AG04449 (cell line): ENCODE results near the gene UPK1A.

Experiments
- CTCF ChIA-PET: fragments of 350-600 bp; formaldehyde crosslinking; extraction: SDS; loops from one replicate; lab custom pipeline; 2021; ENCODE audit warnings: antibody characterized with exemption; lab: Yijun Ruan, JAX
- POLR2A ChIA-PET: fragments of 400-600, 350-600 bp; formaldehyde crosslinking; extraction: SDS; loops from one replicate; lab custom pipeline; 2020; ENCODE audit warnings: antibody characterized with exemption, inconsistent platforms; lab: Yijun Ruan, JAX
- DNase-seq: peaks from one replicate; pipeline ENCODE4 v3.0.0-alpha.2; 2010; ENCODE audit warnings: low read depth, low spot score
- H3K4me3 ChIP-seq: 2 replicates; pipeline ENCODE4 v1.5.1; 2011; ENCODE audit warnings: low read depth, mild to moderate bottlenecking, control low read depth, low read length
- TF ChIP-seq, protein P1 (sequence below): IDR thresholded peaks from one replicate; pipeline ENCODE4 v1.5.1; 2011; ENCODE audit warnings: mild to moderate bottlenecking, moderate library complexity, low read length, control low read depth, inconsistent platforms; ENCODE audit not compliant: insufficient read depth; ENCODE audit errors: missing control alignments

Gene UPK1A

DNA sequence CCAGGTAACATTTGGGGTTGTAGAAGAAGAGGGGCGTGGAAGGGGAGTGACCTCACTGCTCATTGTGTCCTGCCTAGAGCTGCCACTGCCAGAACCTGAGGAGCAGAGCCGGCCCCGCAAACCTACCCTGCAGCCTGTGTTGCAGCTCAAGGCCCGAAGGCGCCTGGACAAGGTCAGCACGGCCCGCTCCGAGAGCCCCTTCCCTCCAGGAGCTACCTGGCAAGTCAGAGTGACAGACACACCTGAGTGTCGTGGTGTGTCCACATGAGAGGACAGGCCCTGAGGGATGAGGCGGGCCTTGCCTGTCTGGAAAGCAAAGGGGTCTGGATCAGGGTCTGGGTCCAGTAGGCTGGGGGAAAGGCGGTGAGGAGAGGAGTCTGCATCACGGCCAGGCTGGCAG lies 58.2 kb downstream of the UPK1A start:
- TF ChIP-seq, protein P1, sequence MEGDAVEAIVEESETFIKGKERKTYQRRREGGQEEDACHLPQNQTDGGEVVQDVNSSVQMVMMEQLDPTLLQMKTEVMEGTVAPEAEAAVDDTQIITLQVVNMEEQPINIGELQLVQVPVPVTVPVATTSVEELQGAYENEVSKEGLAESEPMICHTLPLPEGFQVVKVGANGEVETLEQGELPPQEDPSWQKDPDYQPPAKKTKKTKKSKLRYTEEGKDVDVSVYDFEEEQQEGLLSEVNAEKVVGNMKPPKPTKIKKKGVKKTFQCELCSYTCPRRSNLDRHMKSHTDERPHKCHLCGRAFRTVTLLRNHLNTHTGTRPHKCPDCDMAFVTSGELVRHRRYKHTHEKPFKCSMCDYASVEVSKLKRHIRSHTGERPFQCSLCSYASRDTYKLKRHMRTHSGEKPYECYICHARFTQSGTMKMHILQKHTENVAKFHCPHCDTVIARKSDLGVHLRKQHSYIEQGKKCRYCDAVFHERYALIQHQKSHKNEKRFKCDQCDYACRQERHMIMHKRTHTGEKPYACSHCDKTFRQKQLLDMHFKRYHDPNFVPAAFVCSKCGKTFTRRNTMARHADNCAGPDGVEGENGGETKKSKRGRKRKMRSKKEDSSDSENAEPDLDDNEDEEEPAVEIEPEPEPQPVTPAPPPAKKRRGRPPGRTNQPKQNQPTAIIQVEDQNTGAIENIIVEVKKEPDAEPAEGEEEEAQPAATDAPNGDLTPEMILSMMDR, result no peak
- POLR2A ChIA-PET, result no interaction called here
- no peak overlapping the region for H3K4me3 ChIP-seq
- no peak for DNase-seq
- CTCF ChIA-PET, result no interaction called here

DNA sequence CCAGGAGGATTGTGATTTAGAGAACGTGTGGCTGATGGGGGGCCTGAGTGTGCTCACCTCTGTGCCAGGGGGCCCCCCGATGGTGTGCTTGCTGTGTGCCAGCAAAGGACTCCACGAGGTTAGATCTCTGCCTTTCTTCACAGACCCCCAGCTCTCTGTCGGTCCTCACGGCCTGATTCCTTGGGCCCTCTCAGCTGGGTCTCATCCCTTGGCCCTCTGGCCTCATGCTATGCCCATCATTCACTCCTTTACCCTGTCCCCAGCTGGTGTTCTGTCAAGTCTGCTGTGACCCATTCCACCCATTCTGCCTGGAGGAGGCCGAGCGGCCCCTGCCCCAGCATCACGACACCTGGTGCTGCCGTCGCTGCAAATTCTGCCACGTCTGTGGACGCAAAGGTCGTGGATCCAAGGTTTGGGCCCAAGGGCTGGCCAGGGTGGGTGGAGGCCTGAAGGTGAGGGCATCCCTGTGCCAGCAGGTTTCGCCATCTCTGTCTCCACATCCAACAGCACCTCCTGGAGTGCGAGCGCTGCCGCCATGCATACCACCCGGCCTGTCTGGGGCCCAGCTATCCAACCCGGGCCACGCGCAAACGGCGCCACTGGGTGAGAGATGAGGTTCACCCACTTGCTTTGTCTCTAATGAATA lies 59.0 kb downstream of the UPK1A start:
- POLR2A ChIA-PET, result no interaction called here
- CTCF ChIA-PET, result interaction anchor here (0.6 to 0.7 kb wide), 2 partner anchors 31 to 166 kb away, joined by 3 read pairs; no protein-coding TSS in a partner anchor
- DNase-seq, result no peak
- no peak overlapping the region for H3K4me3 ChIP-seq
- TF ChIP-seq, protein P1, result no peak

DNA sequence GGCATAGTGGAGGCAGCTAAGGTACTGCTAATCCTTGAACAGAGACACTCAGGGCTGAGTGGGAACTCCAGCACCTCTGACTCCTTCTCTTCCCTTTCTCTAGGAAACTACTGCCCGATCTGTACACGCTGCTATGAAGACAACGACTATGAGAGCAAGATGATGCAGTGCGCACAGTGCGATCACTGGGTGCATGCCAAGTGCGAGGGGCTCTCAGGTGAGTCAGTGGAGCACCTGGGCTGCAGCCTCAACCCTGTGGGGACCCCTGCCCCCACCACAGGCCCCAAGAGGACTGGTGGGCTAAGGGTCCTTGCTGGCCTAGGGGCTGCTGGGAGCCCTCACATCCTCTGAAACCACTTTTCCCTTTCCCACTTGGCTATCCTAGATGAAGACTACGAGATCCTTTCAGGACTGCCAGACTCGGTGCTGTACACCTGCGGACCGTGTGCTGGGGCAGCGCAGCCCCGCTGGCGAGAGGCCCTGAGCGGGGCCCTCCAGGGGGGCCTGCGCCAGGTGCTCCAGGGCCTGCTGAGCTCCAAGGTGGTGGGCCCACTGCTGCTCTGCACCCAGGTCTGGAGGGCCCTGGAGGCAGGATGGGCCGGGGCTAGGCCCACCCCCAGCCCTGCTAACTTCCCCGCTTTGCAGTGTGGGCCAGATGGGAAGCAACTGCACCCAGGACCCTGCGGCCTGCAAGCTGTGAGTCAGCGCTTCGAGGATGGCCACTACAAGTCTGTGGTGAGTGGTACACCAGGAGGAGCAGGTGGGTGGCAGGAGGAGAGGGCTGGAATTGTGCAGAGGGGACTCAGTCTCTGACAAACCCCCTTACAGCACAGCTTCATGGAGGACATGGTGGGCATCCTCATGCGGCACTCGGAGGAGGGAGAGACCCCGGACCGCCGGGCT lies 61.0 kb downstream of the UPK1A start:
- TF ChIP-seq, protein P1, result no peak
- H3K4me3 ChIP-seq, result no peak overlapping the region
- POLR2A ChIA-PET, result interaction anchor here (1.3 kb wide), 1 partner anchor 18 kb away, joined by 3 read pairs; the partner anchor contains the start of genes PSENEN and U2AF1L4
- CTCF ChIA-PET, result interaction anchor here (1.0 to 1.7 kb wide), 4 partner anchors 9 to 34 kb away, joined by 3 to 5 read pairs (median 4); no protein-coding TSS in a partner anchor
- no peak for DNase-seq
